Stimulated activated CD8-positive, alpha-beta memory T cell treated with anti-CD3 and anti-CD28 coated beads, Interleukin-4, amount 100 ng/mL, for 24 hours (primary cell): ENCODE measurements around the gene HIBCH.
"Not testable (repeated sequence)": the region's sequence is repeated elsewhere in the genome, so short reads cannot be mapped to it uniquely, and the experiment has no call there.

Experiments
- DNase-seq: peaks from one replicate; pipeline ENCODE4 v3.0.0-alpha.2; 2020; ENCODE audit warnings: low read depth

HIBCH gene

GRCh38 chr2:190184460-190184859 is 135.2 kb downstream of the HIBCH start:
- DNase-seq, result no peak

GRCh38 chr2:190183539-190183938 is 136.1 kb downstream of the HIBCH start:
- DNase-seq, result no peak

GRCh38 chr2:190182071-190182524 is 137.5 kb downstream of the HIBCH start:
- DNase-seq, result no peak

- DNase-seq, result no peak
Measured at GRCh38 chr2:190181123-190181669, 138.4 kb downstream of the HIBCH start.

GRCh38 chr2:190180313-190181122 is 139.1 kb downstream of the HIBCH start:
- DNase-seq, result peak; percentile 0

- peak; percentile 7 for DNase-seq
Measured at GRCh38 chr2:190179754-190180312, 139.8 kb downstream of the HIBCH start.

- no peak for DNase-seq
Measured at GRCh38 chr2:190178066-190178722, 141.4 kb downstream of the HIBCH start.

- no peak for DNase-seq
Measured at GRCh38 chr2:190177249-190178040, 142.2 kb downstream of the HIBCH start.

GRCh38 chr2:190173392-190173791 is 146.2 kb downstream of the HIBCH start:
- no peak for DNase-seq

GRCh38 chr2:190170673-190171072 is 149.0 kb downstream of the HIBCH start:
- DNase-seq, result no peak

- DNase-seq, result no peak
Measured at GRCh38 chr2:190169221-190170072, 150.2 kb downstream of the HIBCH start.

GRCh38 chr2:190167702-190168101 is 151.9 kb downstream of the HIBCH start:
- DNase-seq, result no peak

GRCh38 chr2:190165491-190165890 is 154.1 kb downstream of the HIBCH start:
- no peak for DNase-seq

- no peak for DNase-seq
Measured at GRCh38 chr2:190162851-190163250, 156.8 kb downstream of the HIBCH start.

GRCh38 chr2:190159453-190159852 is 160.2 kb downstream of the HIBCH start:
- no peak for DNase-seq

GRCh38 chr2:190158798-190159434 is 160.7 kb downstream of the HIBCH start:
- DNase-seq, result no peak

GRCh38 chr2:190157613-190158528 is 161.8 kb downstream of the HIBCH start:
- not testable (repeated sequence) for DNase-seq

GRCh38 chr2:190156530-190157212 is 163.0 kb downstream of the HIBCH start:
- no peak for DNase-seq
